ENCODE data around the gene AADACL2. TPM values are rescaled to one million over a fixed set of nuclear protein-coding genes. Genes with fewer than 3 reads are reported as not detected.

AADACL2 gene
- total RNA-seq, 1 experiment from 2014 or later: not detected

DNA sequence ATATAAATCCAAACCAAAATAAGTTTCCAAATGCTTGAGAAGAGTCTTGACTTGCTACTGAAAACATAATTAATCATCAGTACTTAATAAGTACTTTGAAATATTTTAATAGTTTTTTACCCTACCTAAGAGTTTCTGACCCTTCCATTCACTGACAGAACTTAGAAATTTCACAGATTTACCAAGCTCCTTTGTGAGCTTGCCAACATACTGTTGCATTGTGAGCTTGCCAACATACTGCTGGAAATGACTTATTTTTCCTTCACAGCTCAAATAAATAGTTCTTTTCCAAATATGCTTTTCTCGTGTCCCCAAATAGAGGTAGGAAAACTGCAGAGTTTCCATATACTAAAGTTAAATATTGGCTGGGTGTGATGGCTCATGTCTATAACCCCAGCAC is 70.5 kb downstream of the AADACL2 start:
- no peak for DNase-seq (ENCODE audit: low spot score)

DNA sequence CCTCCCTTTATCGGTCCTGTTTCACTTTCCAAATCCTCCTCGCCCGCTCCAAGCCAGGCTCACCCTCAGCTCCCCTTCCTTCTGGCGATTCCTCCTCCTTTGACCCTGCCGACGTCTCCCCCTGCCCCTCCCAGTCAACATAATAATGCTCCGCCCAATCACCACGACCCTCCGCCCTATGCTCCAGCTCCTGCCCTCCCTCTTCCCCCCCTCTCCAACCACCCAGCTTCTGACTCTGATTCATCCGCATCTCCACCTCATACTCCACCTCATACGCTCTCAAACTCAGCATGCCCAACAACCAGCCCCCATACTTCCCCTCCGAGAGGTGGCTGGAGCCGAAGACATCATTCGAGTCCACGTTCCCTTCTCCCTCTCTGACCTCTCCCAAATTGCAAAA is 73.1 kb downstream of the AADACL2 start:
- DNase-seq (ENCODE audit: low spot score): no peak

Other genes with a start within 250 kb of the AADACL2 start
- gene AADAC, start 80.2 kb downstream of the AADACL2 start, total RNA-seq (2014; rRNA removed; shearing (Covaris generic)): 2.3 and 2.8 TPM in 2 replicates
- gene SUCNR1, start 139.7 kb downstream of the AADACL2 start, total RNA-seq (2014; rRNA removed; shearing (Covaris generic)): 506 and 549 TPM in 2 replicates

All from A172 (cell line).